HEK293 (cell line): ENCODE data around the gene JMJD7.

Experiments used
- CTCF ChIA-PET: fragments of 350-600 bp; formaldehyde crosslinking; extraction: SDS; loops from one replicate; lab custom pipeline; 2021; ENCODE audit warnings: antibody characterized with exemption; lab: Yijun Ruan, JAX
- POLR2A ChIA-PET: fragments of 300-600 bp; formaldehyde crosslinking; extraction: SDS; loops from one replicate; lab custom pipeline; 2020; ENCODE audit warnings: antibody characterized with exemption, inconsistent platforms; lab: Yijun Ruan, JAX
- H3K27ac ChIP-seq: fragments of 200-500 bp; sonication (Bioruptor generic); 2 replicates; pipeline ENCODE4 v1.5.1; 2014; ENCODE audit warnings: low read depth, low read length, control low read depth, inconsistent platforms; ENCODE audit errors: extremely low read depth
- H3K36me3 ChIP-seq, 2 experiments: fragments of 200-500 bp in 1 of 2; sonication (Bioruptor generic) in 1 of 2; 1 replicate in 1 of 2; 2 replicates in 1 of 2; pipeline ENCODE4 v1.5.1; 2014 to 2017; ENCODE audit warnings: inconsistent platforms in 2 of 2, low read length in 2 of 2; ENCODE audit not compliant: control insufficient read depth in 2 of 2, insufficient read depth in 1 of 2
- H3K4me1 ChIP-seq: fragments of 200-500 bp; sonication (Bioruptor generic); 2 replicates; pipeline ENCODE4 v1.5.1; 2014; ENCODE audit warnings: mild to moderate bottlenecking, low read length, inconsistent platforms; ENCODE audit not compliant: control insufficient read depth, insufficient read depth
- H3K4me3 ChIP-seq: 2 replicates; pipeline ENCODE4 v1.5.1; 2011; ENCODE audit warnings: low read depth, mild to moderate bottlenecking, control low read depth, low read length, moderate library complexity
- H3K9me3 ChIP-seq: fragments of 200-500 bp; sonication (Bioruptor generic); 2 replicates; pipeline ENCODE4 v1.5.1; 2014; ENCODE audit warnings: low read depth, low read length, inconsistent platforms; ENCODE audit not compliant: control insufficient read depth, insufficient read depth
- GLI4 ChIP-seq: fragments of 450-650 bp; formaldehyde crosslinking; IDR thresholded peaks from 2 replicates; pipeline ENCODE4 v1.5.1; 2016; ENCODE audit warnings: missing biosample characterization, missing genetic modification characterization
- HIC1 ChIP-seq: fragments of 450-650 bp; formaldehyde crosslinking; IDR thresholded peaks from 2 replicates; pipeline ENCODE4 v1.5.1; 2016; ENCODE audit warnings: missing biosample characterization, missing genetic modification characterization
- PRDM6 ChIP-seq: fragments of 450-650 bp; formaldehyde crosslinking; IDR thresholded peaks from 2 replicates; pipeline ENCODE4 v1.5.1; 2017; ENCODE audit warnings: missing biosample characterization, missing genetic modification characterization
- TCF7L2 ChIP-seq: IDR thresholded peaks from 2 replicates; pipeline ENCODE4 v1.6.1; 2011; ENCODE audit warnings: low read depth, mild to moderate bottlenecking, inconsistent platforms, low read length, moderate library complexity, borderline replicate concordance
- ZBTB44 ChIP-seq: fragments of 450-650 bp; IDR thresholded peaks from 2 replicates; pipeline ENCODE4 v1.5.1; 2018; ENCODE audit warnings: missing biosample characterization, mild to moderate bottlenecking, missing genetic modification characterization
- ZFP41 ChIP-seq: fragments of 450-650 bp; formaldehyde crosslinking; IDR thresholded peaks from 2 replicates; pipeline ENCODE4 v1.5.1; 2016; ENCODE audit warnings: missing biosample characterization, missing genetic modification characterization, borderline replicate concordance
- ZNF473 ChIP-seq: fragments of 450-650 bp; formaldehyde crosslinking; IDR thresholded peaks from 2 replicates; pipeline ENCODE4 v1.5.1; 2017; ENCODE audit warnings: missing biosample characterization, missing genetic modification characterization
- ZNF521 ChIP-seq: fragments of 450-650 bp; formaldehyde crosslinking; IDR thresholded peaks from 2 replicates; pipeline ENCODE4 v1.5.1; 2017; ENCODE audit warnings: missing biosample characterization, mild to moderate bottlenecking, missing genetic modification characterization
- ZNF639 ChIP-seq: fragments of 450-650 bp; formaldehyde crosslinking; IDR thresholded peaks from 2 replicates; pipeline ENCODE4 v1.5.1; 2016; ENCODE audit warnings: missing biosample characterization, missing genetic modification characterization
- ZSCAN18 ChIP-seq: fragments of 450-650 bp; formaldehyde crosslinking; IDR thresholded peaks from 2 replicates; pipeline ENCODE4 v1.5.1; 2016; ENCODE audit warnings: missing biosample characterization, missing genetic modification characterization

JMJD7 gene

GRCh38 chr15:41792000-41792637 is 35.8 kb upstream of the JMJD7 start (continued):
- no peak for TF ChIP-seq ZNF639 (tag by site-specific recombination)

- Histone ChIP-seq H3K27ac (no peak overlapping the region), H3K4me1 (no peaks in the 10 kb centered on the region)
- CTCF ChIA-PET, result interaction anchor here (0.9 to 1.0 kb wide), 2 partner anchors 15 to 21 kb away, joined by 3 to 4 read pairs; no protein-coding TSS in a partner anchor
These were observed 33.8 kb upstream of the JMJD7 start for GRCh38 chr15:41794081-41794480.

More at GRCh38 chr15:41794081-41794480, 33.8 kb upstream of the JMJD7 start:
- POLR2A ChIA-PET, result no interaction called here
- TF ChIP-seq GLI4 (tag by site-specific recombination), result no peak
- TF ChIP-seq ZSCAN18 (tag by site-specific recombination), result no peak
- TF ChIP-seq PRDM6 (tag by site-specific recombination), result no peak
- TF ChIP-seq ZFP41 (tag by site-specific recombination), result no peak
- no peak for TF ChIP-seq ZNF639 (tag by site-specific recombination)
- TF ChIP-seq ZNF521 (tag by site-specific recombination), result no peak
- no peak for TF ChIP-seq TCF7L2
- TF ChIP-seq ZNF473 (tag by site-specific recombination), result no peak
- TF ChIP-seq ZBTB44 (tag by site-specific recombination), result no peak
- TF ChIP-seq HIC1, result no peak
- Histone ChIP-seq H3K4me3 (no peak overlapping the region), H3K36me3 (no peaks in the 10 kb centered on the region), H3K9me3 (no peaks in the 10 kb centered on the region)
